Measurements from ENCODE around the gene WDFY3.

DNA sequence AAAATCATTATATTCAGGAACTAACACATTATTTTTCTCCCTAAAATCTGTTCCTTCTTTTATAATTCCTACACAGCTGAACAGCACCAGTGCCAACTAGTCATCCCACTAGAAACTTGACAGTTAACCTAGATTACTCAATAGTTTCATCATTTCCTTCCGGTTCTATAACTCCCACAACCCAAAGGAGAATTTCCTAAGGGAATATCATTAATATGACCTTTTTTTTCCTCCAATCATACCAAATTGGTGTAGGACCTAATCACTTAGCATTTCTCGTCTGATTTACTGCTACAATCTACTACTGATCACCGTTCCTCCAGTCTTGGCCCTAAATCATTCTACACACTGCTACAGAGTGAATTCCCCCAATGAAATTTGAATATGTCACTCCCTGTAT lies 45.9 kb downstream of the WDFY3 start:
- TF ChIP-seq CEBPB (IDR thresholded peaks at IDR 0.05), result no peak
- TF ChIP-seq YY1 (IDR thresholded peaks at IDR 0.05; ENCODE audit: low read depth), result no peak
- TF ChIP-seq FOXM1 (IDR thresholded peaks at IDR 0.05; ENCODE audit: borderline replicate concordance, low read depth), result no peak
- TF ChIP-seq TAF1 (IDR thresholded peaks at IDR 0.05; ENCODE audit: low read depth), result no peak
- TF ChIP-seq RAD21 (IDR thresholded peaks at IDR 0.05; ENCODE audit: low read depth), result no peak
- no peak for TF ChIP-seq CREB1 (IDR thresholded peaks at IDR 0.05; ENCODE audit: low read depth)
- TF ChIP-seq, protein P1, sequence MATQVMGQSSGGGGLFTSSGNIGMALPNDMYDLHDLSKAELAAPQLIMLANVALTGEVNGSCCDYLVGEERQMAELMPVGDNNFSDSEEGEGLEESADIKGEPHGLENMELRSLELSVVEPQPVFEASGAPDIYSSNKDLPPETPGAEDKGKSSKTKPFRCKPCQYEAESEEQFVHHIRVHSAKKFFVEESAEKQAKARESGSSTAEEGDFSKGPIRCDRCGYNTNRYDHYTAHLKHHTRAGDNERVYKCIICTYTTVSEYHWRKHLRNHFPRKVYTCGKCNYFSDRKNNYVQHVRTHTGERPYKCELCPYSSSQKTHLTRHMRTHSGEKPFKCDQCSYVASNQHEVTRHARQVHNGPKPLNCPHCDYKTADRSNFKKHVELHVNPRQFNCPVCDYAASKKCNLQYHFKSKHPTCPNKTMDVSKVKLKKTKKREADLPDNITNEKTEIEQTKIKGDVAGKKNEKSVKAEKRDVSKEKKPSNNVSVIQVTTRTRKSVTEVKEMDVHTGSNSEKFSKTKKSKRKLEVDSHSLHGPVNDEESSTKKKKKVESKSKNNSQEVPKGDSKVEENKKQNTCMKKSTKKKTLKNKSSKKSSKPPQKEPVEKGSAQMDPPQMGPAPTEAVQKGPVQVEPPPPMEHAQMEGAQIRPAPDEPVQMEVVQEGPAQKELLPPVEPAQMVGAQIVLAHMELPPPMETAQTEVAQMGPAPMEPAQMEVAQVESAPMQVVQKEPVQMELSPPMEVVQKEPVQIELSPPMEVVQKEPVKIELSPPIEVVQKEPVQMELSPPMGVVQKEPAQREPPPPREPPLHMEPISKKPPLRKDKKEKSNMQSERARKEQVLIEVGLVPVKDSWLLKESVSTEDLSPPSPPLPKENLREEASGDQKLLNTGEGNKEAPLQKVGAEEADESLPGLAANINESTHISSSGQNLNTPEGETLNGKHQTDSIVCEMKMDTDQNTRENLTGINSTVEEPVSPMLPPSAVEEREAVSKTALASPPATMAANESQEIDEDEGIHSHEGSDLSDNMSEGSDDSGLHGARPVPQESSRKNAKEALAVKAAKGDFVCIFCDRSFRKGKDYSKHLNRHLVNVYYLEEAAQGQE (IDR thresholded peaks at IDR 0.05; ENCODE audit: low read depth), result no peak
- TF ChIP-seq, protein P2, sequence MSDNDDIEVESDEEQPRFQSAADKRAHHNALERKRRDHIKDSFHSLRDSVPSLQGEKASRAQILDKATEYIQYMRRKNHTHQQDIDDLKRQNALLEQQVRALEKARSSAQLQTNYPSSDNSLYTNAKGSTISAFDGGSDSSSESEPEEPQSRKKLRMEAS (IDR thresholded peaks at IDR 0.05), result no peak
- no peak for TF ChIP-seq TCF12 (IDR thresholded peaks at IDR 0.05; ENCODE audit: low read depth)
- TF ChIP-seq EP300 (IDR thresholded peaks at IDR 0.05; ENCODE audit: borderline replicate concordance), result no peak
- no peak for TF ChIP-seq EGR1 (IDR thresholded peaks at IDR 0.05)
- no peak for TF ChIP-seq TEAD4 (IDR thresholded peaks at IDR 0.05)
- TF ChIP-seq ZBTB7A (IDR thresholded peaks at IDR 0.05; ENCODE audit: low read depth), result no peak
- TF ChIP-seq NFIC (IDR thresholded peaks at IDR 0.05), result no peak
